ENCODE measurements around the gene C1orf122. TPM values are rescaled to one million over a fixed set of nuclear protein-coding genes. Genes with fewer than 3 reads are reported as not detected.

C1orf122 gene
- total and polyA plus RNA-seq, 2 of the 8 experiments (the other 6 are each of a cell fraction or from before 2014, with no cell fraction given), result 32.1 to 36.9 TPM

- Histone ChIP-seq H3K27ac (ENCODE audit: low read depth, low read length) (no peak overlapping the region), H3K27me3 (replicated peaks in 1 of 4; ENCODE audit: control insufficient read depth in 3 of 4, extremely low read depth in 1 of 4, insufficient read depth in 3 of 4, low read length in 3 of 4) (peaks cover 11 to 51% (median 45%) of the 10 kb centered on the region in 4 experiments)
Measured at GRCh38 chr1:37767488-37767887, 40.1 kb upstream of the C1orf122 start.

More at GRCh38 chr1:37767488-37767887, 40.1 kb upstream of the C1orf122 start:
- Histone ChIP-seq H2AFZ (ENCODE audit: low read length) (no peak overlapping the region), H3K23me2 (ENCODE audit: low read depth, low read length) (peaks cover 15% of the 10 kb centered on the region; the same call in 1 of the 2 replicates), H3K56ac (replicated peaks; ENCODE audit: insufficient read length, low read depth, low read length) (no peak overlapping the region), H3K4ac (replicated peaks; ENCODE audit: insufficient read length, low read depth, low read length) (no peak overlapping the region), H3K79me1 (ENCODE audit: low read depth, low read length) (no peaks in the 10 kb centered on the region), H4K5ac (ENCODE audit: insufficient read length, low read depth, low read length) (no peak overlapping the region), H2BK20ac (ENCODE audit: low read length) (no peak overlapping the region), H3K9me3 (ENCODE audit: insufficient read depth in 2 of 2, low read depth in 1 of 2, low read length in 1 of 2) (no peaks in the 10 kb centered on the region), H3K4me1 (replicated peaks in 1 of 4; ENCODE audit: control insufficient read depth in 3 of 4, insufficient read depth in 4 of 4, low read length in 3 of 4) (peaks cover 6 to 13% (median 10%) of the 10 kb centered on the region in 4 experiments; a peak in 6 of 7 replicates), H4K91ac (replicated peaks; ENCODE audit: insufficient read length, low read length) (no peak overlapping the region), H3K4me3 (ENCODE audit: extremely low read depth in 1 of 4, insufficient read depth in 2 of 4, low read depth in 3 of 4, low read length in 4 of 4) (no peak overlapping the region), H3K18ac (ENCODE audit: extremely low read depth, low read length) (no peak overlapping the region), H3K79me2 (ENCODE audit: control insufficient read depth in 1 of 2, insufficient read depth in 2 of 2, low read length in 2 of 2) (no peaks in the 10 kb centered on the region), H2BK5ac (ENCODE audit: low read depth, low read length) (no peak overlapping the region), H4K20me1 (replicated peaks in 1 of 2; ENCODE audit: control insufficient read depth in 1 of 2, insufficient read depth in 2 of 2, low read length in 2 of 2) (peaks cover 0 to 11% of the 10 kb centered on the region in 2 experiments), H2BK120ac (replicated peaks; ENCODE audit: low read depth, low read length) (no peak overlapping the region), H3K14ac (ENCODE audit: insufficient read length) (no peak overlapping the region), H3K23ac (ENCODE audit: insufficient read length) (no peak overlapping the region), H2BK12ac (ENCODE audit: low read depth, low read length) (no peak overlapping the region), H3K4me2 (ENCODE audit: insufficient read depth in 1 of 2, low read depth in 2 of 2, low read length in 2 of 2) (no peak overlapping the region), H2BK15ac (ENCODE audit: low read length) (no peak overlapping the region), H3K9ac (replicated peaks in 1 of 4; ENCODE audit: extremely low read depth in 1 of 4, low read depth in 3 of 4, low read length in 3 of 4) (no peak overlapping the region), H4K8ac (ENCODE audit: extremely low read depth, insufficient read depth, low read length) (no peak overlapping the region), H3K36me3 (ENCODE audit: control insufficient read depth in 2 of 4, insufficient read depth in 4 of 4, low read length in 3 of 4) (no peaks in the 10 kb centered on the region), H2AK5ac (ENCODE audit: low read depth, low read length) (no peak overlapping the region)
- WGBS, 2 experiments (ENCODE audit: extremely low coverage in 1 of 2, insufficient coverage in 1 of 2, insufficient read length in 1 of 2, insufficient replicate concordance in 2 of 2, low coverage in 1 of 2, low lambda C conversion rate in 2 of 2, missing lambda C conversion rate in 1 of 2), result 16% methylated on average over 2 of the region's 2 CpGs; no CpG with 5 or more reads in 1 of the 2 experiments
- ChIA-PET CTCF (ENCODE audit: partially characterized antibody) (no interaction called here), POLR2A (ENCODE audit: partially characterized antibody) (interaction anchor here (1.0 kb wide), 1 partner anchor 25 kb away, joined by 3 read pairs; no protein-coding TSS in a partner anchor)
- DNase-seq (ENCODE audit: low read depth in 1 of 2, low spot score in 2 of 2), result no peak
- no peak for FAIRE-seq
- TF ChIP-seq TEAD4 (IDR thresholded peaks at IDR 0.05; ENCODE audit: low read depth, low read length) (no peak), NRF1 (IDR thresholded peaks at IDR 0.05; ENCODE audit: low read depth, low read length) (no peak), USF2 (IDR thresholded peaks at IDR 0.05; ENCODE audit: low read length) (no peak), ATF2 (IDR thresholded peaks at IDR 0.05; ENCODE audit: low read length) (no peak), RNF2 (IDR thresholded peaks at IDR 0.05; ENCODE audit: borderline replicate concordance, low read depth, low read length, missing control alignments, poor library complexity, severe bottlenecking) (no peak)
